ENCODE results near the gene CELSR1. TPM values are rescaled to one million over a fixed set of nuclear protein-coding genes. Genes with fewer than 3 reads are reported as not detected.

Gene CELSR1
- total and polyA plus RNA-seq, 3 experiments from 2014 or later: 0.15 to 0.33 (median 0.30) TPM

DNA sequence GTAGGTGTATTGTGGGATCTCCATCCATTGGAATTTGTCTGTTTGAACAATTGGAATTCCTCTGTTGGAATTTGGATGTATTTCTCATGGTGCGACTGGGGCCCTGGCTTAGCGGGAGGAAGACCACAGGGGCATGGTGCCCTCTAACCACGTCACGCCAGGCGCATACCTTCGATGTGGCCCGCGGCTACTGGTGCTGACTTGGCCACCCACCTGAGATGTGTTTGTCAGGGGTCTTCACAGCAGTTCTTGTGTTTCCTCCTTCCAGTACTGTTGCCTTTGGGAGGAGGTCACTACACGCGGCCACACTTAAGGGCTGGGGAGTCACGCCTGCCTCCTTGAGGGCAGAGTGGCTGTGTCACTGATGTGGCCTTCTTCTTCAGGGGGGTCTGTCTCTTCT lies 46.2 kb upstream of the CELSR1 start:
- H3K27me3 Mint-ChIP-seq: no peaks in the 10 kb centered on the region

GRCh38 chr22:46582281-46582933 lies 45.0 kb upstream of the CELSR1 start:
- peaks cover 0 to 2% of the 10 kb centered on the region in 2 donors for H3K27me3 Mint-ChIP-seq
- no peak overlapping the region for H3K4me3 Mint-ChIP-seq
- ChIA-PET POLR2A (no interaction called here), CTCF (no interaction called here)
- H3K36me3 ChIP-seq (ENCODE audit: insufficient read depth, low read length): no peaks in the 10 kb centered on the region
- no peak overlapping the region for H3K27ac ChIP-seq (ENCODE audit: low read depth, low read length)
- no peaks in the 10 kb centered on the region for H3K9me3 Mint-ChIP-seq
- H3K27me3 ChIP-seq (ENCODE audit: insufficient read depth, low read length, poor library complexity, severe bottlenecking): no peaks in the 10 kb centered on the region
- no peak overlapping the region for H3K4me3 ChIP-seq (ENCODE audit: low read length)
- DNase-seq: no peak
- H3K36me3 Mint-ChIP-seq: peaks cover 0 to 2% (median 2%) of the 10 kb centered on the region in 3 donors
- peaks cover 24 to 49% (median 32%) of the 10 kb centered on the region in 3 donors for H3K4me1 Mint-ChIP-seq
- no peaks in the 10 kb centered on the region for H3K9me3 ChIP-seq (ENCODE audit: low read length)
- peak overlapping the region in 1 of 8 donors; percentile 35 for H3K27ac Mint-ChIP-seq
- peaks cover 27% of the 10 kb centered on the region for H3K4me1 ChIP-seq (ENCODE audit: insufficient read depth, low read length)

More for the DNA sequence above, 46.2 kb upstream of the CELSR1 start:
- H3K9me3 ChIP-seq (ENCODE audit: low read length): no peaks in the 10 kb centered on the region
- H3K4me1 ChIP-seq (ENCODE audit: insufficient read depth, low read length): peaks cover 26% of the 10 kb centered on the region
- no peak for DNase-seq
- H3K36me3 ChIP-seq (ENCODE audit: insufficient read depth, low read length): no peaks in the 10 kb centered on the region
- POLR2A ChIA-PET: no interaction called here
- CTCF ChIA-PET: no interaction called here
- H3K4me3 Mint-ChIP-seq: no peak overlapping the region
- no peak overlapping the region for H3K4me3 ChIP-seq (ENCODE audit: low read length)
- H3K4me1 Mint-ChIP-seq: peaks cover 21 to 47% (median 29%) of the 10 kb centered on the region in 3 donors
- H3K27me3 ChIP-seq (ENCODE audit: insufficient read depth, low read length, poor library complexity, severe bottlenecking): no peaks in the 10 kb centered on the region
- no peak overlapping the region for H3K27ac Mint-ChIP-seq
- peaks cover 0 to 2% (median 0%) of the 10 kb centered on the region in 3 donors for H3K36me3 Mint-ChIP-seq
- no peak overlapping the region for H3K27ac ChIP-seq (ENCODE audit: low read depth, low read length)
- H3K9me3 Mint-ChIP-seq: no peaks in the 10 kb centered on the region

DNA sequence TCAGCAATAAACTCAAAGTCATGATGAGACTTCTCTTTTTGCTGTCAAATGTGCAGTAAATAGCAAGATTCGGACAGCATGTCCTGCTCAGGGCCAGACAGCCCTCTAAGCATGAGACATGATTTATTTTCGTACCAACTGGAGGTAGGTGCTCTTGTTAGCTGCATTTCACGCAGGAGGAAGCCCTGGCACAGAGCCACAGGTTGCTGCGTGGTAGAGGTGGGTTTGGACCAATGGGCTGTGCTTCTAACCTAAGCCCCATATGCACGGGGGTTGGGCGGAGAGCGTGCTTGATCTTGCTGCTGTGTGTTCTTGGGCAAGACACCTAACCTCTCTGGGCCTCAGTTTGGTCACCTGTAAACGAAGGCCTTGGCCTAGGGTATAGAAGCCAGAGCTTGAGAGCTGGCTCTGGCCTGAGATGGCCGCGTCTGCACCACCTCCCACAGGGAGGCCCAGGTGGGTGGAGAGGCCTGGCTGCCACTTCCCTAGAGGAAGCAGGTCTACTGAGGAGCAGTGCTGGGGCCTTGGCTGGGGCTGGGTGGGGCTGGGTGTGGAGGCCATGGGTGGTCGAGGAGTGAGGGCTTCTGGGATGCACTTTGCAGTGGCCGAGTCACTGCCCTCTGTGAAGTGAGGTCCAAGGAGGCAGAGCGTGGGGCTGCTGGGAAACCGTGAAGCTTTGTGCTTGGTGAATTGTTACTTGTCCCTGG lies 44.3 kb upstream of the CELSR1 start:
- Mint-ChIP-seq H3K4me1 (peaks cover 17 to 42% (median 25%) of the 10 kb centered on the region in 3 donors), H3K36me3 (peaks cover 0 to 2% (median 2%) of the 10 kb centered on the region in 3 donors), H3K4me3 (peak overlapping the region in 1 of 7 donors; percentile 50), H3K27ac (peak overlapping the region in 2 of 8 donors; percentile 41 to 56), H3K27me3 (peaks cover 0 to 2% of the 10 kb centered on the region in 2 donors), H3K9me3 (no peaks in the 10 kb centered on the region)
- H3K4me3 ChIP-seq (ENCODE audit: low read length): no peak overlapping the region
- POLR2A ChIA-PET: no interaction called here
- peaks cover 21% of the 10 kb centered on the region for H3K4me1 ChIP-seq (ENCODE audit: insufficient read depth, low read length)
- CTCF ChIA-PET: no interaction called here
- no peaks in the 10 kb centered on the region for H3K9me3 ChIP-seq (ENCODE audit: low read length)
- no peaks in the 10 kb centered on the region for H3K27me3 ChIP-seq (ENCODE audit: insufficient read depth, low read length, poor library complexity, severe bottlenecking)
- no peaks in the 10 kb centered on the region for H3K36me3 ChIP-seq (ENCODE audit: insufficient read depth, low read length)
- no peak overlapping the region for H3K27ac ChIP-seq (ENCODE audit: low read depth, low read length)
- no peak for DNase-seq

DNA sequence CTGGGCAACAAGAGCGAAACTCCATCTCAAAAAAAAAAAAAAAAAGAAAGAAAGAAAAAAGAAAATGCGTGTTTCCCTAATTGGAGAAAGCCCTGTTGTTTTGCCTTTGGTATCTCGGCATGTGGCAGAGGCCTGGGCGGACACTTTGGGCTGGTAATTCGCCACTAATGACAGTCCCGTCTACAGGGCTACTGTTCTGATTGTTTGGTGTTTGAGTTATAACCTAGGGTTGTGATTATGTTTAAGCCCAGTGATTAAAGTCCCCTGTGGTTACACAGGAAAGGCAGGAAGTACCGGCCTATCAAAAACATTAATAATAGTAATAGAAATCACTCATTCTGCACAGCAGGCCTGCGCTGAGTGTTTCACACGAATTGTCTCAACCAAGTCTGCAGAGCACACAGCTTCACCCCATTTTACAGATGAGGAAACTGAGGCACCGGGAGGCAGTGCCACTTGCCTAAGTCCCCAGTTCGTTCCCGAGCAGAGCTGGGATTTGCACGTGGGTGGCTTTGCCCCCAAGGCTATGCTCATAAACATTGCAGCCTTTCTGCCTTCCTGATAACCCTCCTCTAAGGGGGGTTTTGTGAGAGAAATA lies 43.6 kb upstream of the CELSR1 start:
- no peak for DNase-seq
- Histone ChIP-seq H3K27me3 (ENCODE audit: insufficient read depth, low read length, poor library complexity, severe bottlenecking) (no peaks in the 10 kb centered on the region), H3K4me3 (ENCODE audit: low read length) (no peak overlapping the region), H3K4me1 (ENCODE audit: insufficient read depth, low read length) (peaks cover 25% of the 10 kb centered on the region), H3K27ac (ENCODE audit: low read depth, low read length) (no peak overlapping the region), H3K9me3 (ENCODE audit: low read length) (no peaks in the 10 kb centered on the region), H3K36me3 (ENCODE audit: insufficient read depth, low read length) (no peaks in the 10 kb centered on the region)
- Mint-ChIP-seq H3K27me3 (peaks cover 0 to 2% of the 10 kb centered on the region in 2 donors), H3K27ac (peak overlapping the region in 1 of 8 donors; percentile 56), H3K4me3 (peak overlapping the region in 1 of 7 donors; percentile 50), H3K9me3 (no peaks in the 10 kb centered on the region), H3K4me1 (peaks cover 20 to 43% (median 26%) of the 10 kb centered on the region in 3 donors), H3K36me3 (peaks cover 0 to 2% (median 2%) of the 10 kb centered on the region in 3 donors)
- ChIA-PET POLR2A (no interaction called here), CTCF (no interaction called here)

DNA sequence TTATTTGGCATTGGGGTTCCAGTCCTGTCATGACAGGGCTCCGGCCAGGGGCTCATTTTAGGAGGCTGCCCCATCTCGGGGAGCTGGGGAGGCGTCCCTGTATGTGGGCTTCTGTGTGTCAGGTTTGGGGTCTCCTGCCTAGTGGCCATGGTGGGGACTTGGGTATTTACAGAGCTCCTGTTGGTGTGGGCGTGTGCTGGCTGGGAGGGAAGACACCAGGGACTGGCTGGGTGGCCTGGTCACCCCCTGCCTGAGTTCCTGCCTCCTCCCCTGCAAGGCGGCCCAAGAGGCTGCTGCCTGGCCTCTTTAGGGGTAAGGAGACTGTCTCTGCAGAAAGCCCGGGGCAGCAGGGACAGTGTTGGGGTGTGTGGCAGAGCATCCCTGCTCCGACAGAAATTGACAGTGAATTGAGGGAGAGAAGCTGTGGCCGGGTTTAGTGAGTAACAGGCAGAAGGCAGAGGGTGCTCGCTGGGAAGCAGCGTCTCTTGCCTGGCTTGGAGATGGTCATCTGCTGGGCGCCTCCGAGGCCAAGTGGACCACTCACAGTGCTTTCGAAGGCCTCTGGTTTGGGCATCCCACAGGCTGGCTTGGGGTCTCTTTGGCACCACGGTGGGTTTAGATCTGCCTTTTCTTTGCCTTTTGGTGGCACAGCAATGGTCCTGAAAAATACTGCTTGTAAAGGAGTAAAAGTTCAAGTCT lies 42.5 kb upstream of the CELSR1 start:
- POLR2A ChIA-PET: no interaction called here
- H3K4me1 ChIP-seq (ENCODE audit: insufficient read depth, low read length): peaks cover 30% of the 10 kb centered on the region
- CTCF ChIA-PET: no interaction called here
- H3K36me3 ChIP-seq (ENCODE audit: insufficient read depth, low read length): no peaks in the 10 kb centered on the region
- no peak overlapping the region for H3K4me3 ChIP-seq (ENCODE audit: low read length)
- H3K27ac ChIP-seq (ENCODE audit: low read depth, low read length): no peak overlapping the region
- peaks cover 30 to 54% (median 34%) of the 10 kb centered on the region in 3 donors for H3K4me1 Mint-ChIP-seq
- peaks cover 0 to 2% of the 10 kb centered on the region in 2 donors for H3K27me3 Mint-ChIP-seq
- no peaks in the 10 kb centered on the region for H3K27me3 ChIP-seq (ENCODE audit: insufficient read depth, low read length, poor library complexity, severe bottlenecking)
- H3K27ac Mint-ChIP-seq: peak overlapping the region in 6 of 8 donors; percentile 3 to 54 (median 36)
- peaks cover 0 to 2% (median 2%) of the 10 kb centered on the region in 3 donors for H3K36me3 Mint-ChIP-seq
- no peak for DNase-seq
- no peaks in the 10 kb centered on the region for H3K9me3 Mint-ChIP-seq
- H3K9me3 ChIP-seq (ENCODE audit: low read length): no peaks in the 10 kb centered on the region
- H3K4me3 Mint-ChIP-seq: peak overlapping the region in 6 of 7 donors; percentile 20 to 93 (median 72)

GRCh38 chr22:46578824-46579561 lies 41.6 kb upstream of the CELSR1 start:
- ChIA-PET CTCF (no interaction called here), POLR2A (no interaction called here)
- Histone ChIP-seq H3K9me3 (ENCODE audit: low read length) (no peaks in the 10 kb centered on the region), H3K27me3 (ENCODE audit: insufficient read depth, low read length, poor library complexity, severe bottlenecking) (no peaks in the 10 kb centered on the region), H3K27ac (ENCODE audit: low read depth, low read length) (peak overlapping the region; percentile 57), H3K36me3 (ENCODE audit: insufficient read depth, low read length) (no peaks in the 10 kb centered on the region), H3K4me3 (ENCODE audit: low read length) (no peak overlapping the region), H3K4me1 (ENCODE audit: insufficient read depth, low read length) (peaks cover 30% of the 10 kb centered on the region)
- peaks cover 0 to 3% of the 10 kb centered on the region in 2 donors for H3K27me3 Mint-ChIP-seq
- peak overlapping the region; percentile 83 to 93 (median 88) for H3K4me3 Mint-ChIP-seq
- H3K9me3 Mint-ChIP-seq: no peaks in the 10 kb centered on the region
- peaks cover 30 to 54% (median 34%) of the 10 kb centered on the region in 3 donors for H3K4me1 Mint-ChIP-seq
- DNase-seq: no peak
- H3K36me3 Mint-ChIP-seq: peaks cover 0 to 2% (median 0%) of the 10 kb centered on the region in 3 donors
- H3K27ac Mint-ChIP-seq: peak overlapping the region in 6 of 8 donors; percentile 23 to 85 (median 50)

DNA sequence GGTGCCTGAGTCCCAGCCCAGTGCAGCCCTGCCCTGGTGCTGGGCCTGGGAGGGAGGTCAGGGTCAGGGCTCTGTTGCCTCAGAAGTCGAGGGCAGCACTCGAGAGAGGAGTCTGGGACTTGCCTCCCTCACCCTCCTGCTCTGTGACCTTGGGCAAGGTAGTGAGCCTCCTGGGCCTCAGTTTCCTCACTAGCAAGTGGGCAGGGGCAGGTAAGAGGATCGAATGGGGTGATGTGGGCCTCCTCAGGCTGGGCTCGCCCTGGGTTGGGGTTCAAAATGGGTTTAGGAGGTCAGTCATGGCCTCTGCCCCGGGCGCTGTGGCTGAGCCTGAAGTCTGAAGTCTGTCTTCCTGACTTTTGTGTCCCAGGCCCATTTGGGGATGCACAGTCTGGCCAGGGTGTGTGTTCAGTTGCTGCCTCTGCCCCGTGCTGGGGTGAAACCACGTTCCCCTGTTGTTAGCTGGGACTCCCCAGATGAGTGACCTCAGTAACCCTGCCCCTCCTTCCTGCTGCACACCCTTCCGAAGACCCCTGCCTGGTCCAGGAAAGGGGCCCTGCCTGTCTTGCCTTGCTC lies 40.9 kb upstream of the CELSR1 start:
- CTCF ChIA-PET: no interaction called here

More for the DNA sequence above, 40.9 kb upstream of the CELSR1 start:
- H3K4me1 Mint-ChIP-seq: peaks cover 30 to 54% (median 34%) of the 10 kb centered on the region in 3 donors
- no peaks in the 10 kb centered on the region for H3K36me3 ChIP-seq (ENCODE audit: insufficient read depth, low read length)
- H3K4me3 Mint-ChIP-seq: peak overlapping the region; percentile 86 to 93 (median 90)
- no peaks in the 10 kb centered on the region for H3K27me3 ChIP-seq (ENCODE audit: insufficient read depth, low read length, poor library complexity, severe bottlenecking)
- H3K27ac ChIP-seq (ENCODE audit: low read depth, low read length): peak overlapping the region; percentile 57
- peak overlapping the region in 3 of 8 donors; percentile 40 to 79 (median 70) for H3K27ac Mint-ChIP-seq
- H3K9me3 ChIP-seq (ENCODE audit: low read length): no peaks in the 10 kb centered on the region
- H3K27me3 Mint-ChIP-seq: peaks cover 0 to 3% of the 10 kb centered on the region in 2 donors
- no peak overlapping the region for H3K4me3 ChIP-seq (ENCODE audit: low read length)
- no peaks in the 10 kb centered on the region for H3K9me3 Mint-ChIP-seq
- peaks cover 0 to 2% (median 0%) of the 10 kb centered on the region in 3 donors for H3K36me3 Mint-ChIP-seq
- H3K4me1 ChIP-seq (ENCODE audit: insufficient read depth, low read length): peaks cover 30% of the 10 kb centered on the region
- no peak for DNase-seq
- POLR2A ChIA-PET: no interaction called here
